ENCODE results near the gene KLK12.
A peak's percentile ranks its signal among the peaks of the same experiment; 100 is the strongest.
"Not testable (repeated sequence)": the region's sequence is repeated elsewhere in the genome, so short reads cannot be mapped to it uniquely, and the experiment has no call there.

KLK12 gene

GRCh38 chr19:50984416-50984815 lies 50.4 kb downstream of the KLK12 start:
- not testable (repeated sequence) for H3K4me1 Mint-ChIP-seq; H3K36me3 Mint-ChIP-seq; H3K9me3 Mint-ChIP-seq; H3K27ac Mint-ChIP-seq; ATAC-seq; H3K4me3 Mint-ChIP-seq; DNase-seq (ENCODE audit: low spot score in 2 of 2)

- ATAC-seq (no peak), DNase-seq (ENCODE audit: low spot score in 2 of 2) (no peak)
- Mint-ChIP-seq H3K4me1 (no peaks in the 10 kb centered on the region), H3K9me3 (no peaks in the 10 kb centered on the region), H3K4me3 (no peak within 1 kb of the TSS), H3K27ac (no peak within 1 kb of the TSS), H3K36me3 (no peaks in the 10 kb centered on the region)
These were observed 51.0 kb downstream of the KLK12 start, which contains the start of gene KLK7 for GRCh38 chr19:50983625-50984292. Gene KLK7, minus strand, starts transcription at chr19:50983917. Its CDS starts 1,518 bp downstream, at chr19:50982399.

- no peak for ATAC-seq
- Mint-ChIP-seq H3K9me3 (no peaks in the 10 kb centered on the region), H3K4me3 (no peak overlapping the region), H3K27ac (no peak overlapping the region), H3K36me3 (no peaks in the 10 kb centered on the region), H3K4me1 (no peaks in the 10 kb centered on the region)
- DNase-seq (ENCODE audit: low spot score in 2 of 2): no peak
These were observed 52.6 kb downstream of the KLK12 start for GRCh38 chr19:50982186-50982585.

GRCh38 chr19:50981587-50982146 lies 53.1 kb downstream of the KLK12 start:
- no peak overlapping the region for H3K27ac Mint-ChIP-seq

GRCh38 chr19:50980208-50980607 lies 54.6 kb downstream of the KLK12 start:
- Mint-ChIP-seq H3K4me3 (no peak overlapping the region), H3K36me3 (no peaks in the 10 kb centered on the region), H3K4me1 (no peaks in the 10 kb centered on the region), H3K9me3 (no peaks in the 10 kb centered on the region), H3K27ac (no peak overlapping the region)
- no peak for DNase-seq (ENCODE audit: low spot score in 2 of 2)
- no peak for ATAC-seq

More at GRCh38 chr19:50981587-50982146, 53.1 kb downstream of the KLK12 start:
- H3K4me3 Mint-ChIP-seq: no peak overlapping the region
- no peaks in the 10 kb centered on the region for H3K36me3 Mint-ChIP-seq
- DNase-seq (ENCODE audit: low spot score in 2 of 2) (no peak), ATAC-seq (peak; percentile 47)
- no peaks in the 10 kb centered on the region for H3K4me1 Mint-ChIP-seq
- no peaks in the 10 kb centered on the region for H3K9me3 Mint-ChIP-seq

- DNase-seq (ENCODE audit: low spot score in 2 of 2) (no peak), ATAC-seq (no peak)
- Mint-ChIP-seq H3K4me3 (no peak overlapping the region), H3K36me3 (no peaks in the 10 kb centered on the region), H3K27ac (no peak overlapping the region), H3K4me1 (no peaks in the 10 kb centered on the region), H3K9me3 (no peaks in the 10 kb centered on the region)
These were observed 55.0 kb downstream of the KLK12 start for GRCh38 chr19:50979758-50980157.
